ENCODE data around the gene AMH. TPM values are rescaled to one million over a fixed set of nuclear protein-coding genes. Genes with fewer than 3 reads are reported as not detected.

The AMH gene
- polyA plus RNA-seq, 5 donors: 1.1 to 5.2 (median 2.9) TPM

- no peak for DNase-seq
Measured at GRCh38 chr19:2234996-2235380, 14.1 kb upstream of the AMH start.

GRCh38 chr19:2235381-2236063, 13.6 kb upstream of the AMH start:
- DNase-seq: no peak

- no peak for DNase-seq
Measured at GRCh38 chr19:2236064-2236313, 13.1 kb upstream of the AMH start.

- DNase-seq: peak; percentile 99
Measured at GRCh38 chr19:2236314-2237050, 12.6 kb upstream of the AMH start, which contains the start of the genes PLEKHJ1 and SF3A2. TSS of gene PLEKHJ1 (minus strand) at chr19:2236329. CDS start at chr19:2236248, 81 bp downstream. TSS of gene SF3A2 (plus strand) at chr19:2236824. CDS start at chr19:2243419, 6,595 bp downstream.

- no peak for DNase-seq
Measured at GRCh38 chr19:2237051-2237868, 11.9 kb upstream of the AMH start.

- no peak for DNase-seq
Measured at GRCh38 chr19:2237869-2238153, 11.3 kb upstream of the AMH start.

GRCh38 chr19:2239173-2239572, 9.9 kb upstream of the AMH start:
- DNase-seq: no peak

- DNase-seq: no peak
Measured at GRCh38 chr19:2239771-2240770, 9.1 kb upstream of the AMH start.

- DNase-seq: no peak
Measured at GRCh38 chr19:2240881-2241760, 8.0 kb upstream of the AMH start.

- no peak for DNase-seq
Measured at GRCh38 chr19:2242092-2242537, 7.0 kb upstream of the AMH start.

GRCh38 chr19:2242816-2243215, 6.3 kb upstream of the AMH start:
- DNase-seq: no peak

GRCh38 chr19:2243274-2244124, 5.6 kb upstream of the AMH start:
- DNase-seq: no peak

GRCh38 chr19:2244125-2244411, 5.1 kb upstream of the AMH start:
- no peak for DNase-seq

- no peak for DNase-seq
Measured at GRCh38 chr19:2244486-2244885, 4.6 kb upstream of the AMH start.

GRCh38 chr19:2245273-2245672, 3.9 kb upstream of the AMH start:
- DNase-seq: no peak

- no peak for DNase-seq
Measured at GRCh38 chr19:2246014-2246620, 3.0 kb upstream of the AMH start.

GRCh38 chr19:2246801-2247361, 2.2 kb upstream of the AMH start:
- DNase-seq: peak in 1 of 2 donors; percentile 54

- DNase-seq: no peak
Measured at GRCh38 chr19:2247433-2248101, 1.6 kb upstream of the AMH start.

Data from right lung (tissue), 5 donors.